Tibial nerve (tissue), 4 donors: Measurements from ENCODE around the gene ESRRG. TPM values are rescaled to one million over a fixed set of nuclear protein-coding genes. Genes with fewer than 3 reads are reported as not detected.

ENCODE experiments used
- DNase-seq, 2 donors: peaks; one replicate each; pipeline ENCODE4 v3.0.0-alpha.2; 2019; ENCODE audit warnings: low spot score in 2 of 2
- H3K27ac ChIP-seq, 4 donors: fragments of 200-600 bp; sonication (generic) in 3 of 4; one replicate each; pipeline ENCODE4 v1.5.1; 2017 to 2019; ENCODE audit warnings: mild to moderate bottlenecking in 1 of 4
- H3K27me3 ChIP-seq, 2 donors: fragments of 200-600 bp; sonication (generic) in 1 of 2; one replicate each; pipeline versions ENCODE4 v1.5.1 to v1.6.0; 2017 to 2019
- H3K36me3 ChIP-seq, 3 donors: fragments of 200-600 bp; sonication (generic); one replicate each; pipeline ENCODE4 v1.5.1; 2018 to 2019
- H3K4me1 ChIP-seq, 4 donors: fragments of 200-600 bp; sonication (generic) in 3 of 4; one replicate each; pipeline ENCODE4 v1.5.1; 2017 to 2019
- H3K4me3 ChIP-seq, 4 donors: fragments of 200-600 bp; sonication (generic) in 3 of 4; one replicate each; pipeline ENCODE4 v1.5.1; 2017 to 2019; ENCODE audit warnings: mild to moderate bottlenecking in 1 of 4, moderate library complexity in 1 of 4
- H3K9me3 ChIP-seq, 4 donors: fragments of 200-600 bp; sonication (generic) in 3 of 4; one replicate each; pipeline ENCODE4 v1.5.1; 2017 to 2019
- CTCF ChIP-seq, 5 experiments: fragments of 200-600 bp in 3 of 5; fragments of 450-650 bp in 2 of 5; sonication (generic) in 3 of 5; IDR thresholded peaks; one replicate each; pipeline ENCODE4 v1.5.1; 2016 to 2019; ENCODE audit warnings: antibody characterized with exemption in 5 of 5, mild to moderate bottlenecking in 3 of 5, moderate library complexity in 2 of 5
- EP300 ChIP-seq, 2 donors: sonication (generic); formaldehyde crosslinking; IDR thresholded peaks; one replicate each; pipeline ENCODE4 v1.6.1; 2017; ENCODE audit warnings: antibody characterized with exemption in 2 of 2, mild to moderate bottlenecking in 1 of 2
- POLR2A ChIP-seq, 2 donors: fragments of 450-650 bp; IDR thresholded peaks; one replicate each; pipeline ENCODE4 v1.6.1; 2017; ENCODE audit warnings: antibody characterized with exemption in 2 of 2, mild to moderate bottlenecking in 2 of 2, moderate library complexity in 2 of 2
- WGBS, 2 donors: methylation state at CpG; one replicate each; pipeline ENCODE4 v1.1.5; 2018; 5-methylcytosine and 5-hydroxymethylcytosine counted together
- total RNA-seq, 4 donors: library from RNA; depleted of rRNA; stranded (reverse); fragments of >200 nt; gene quantifications; one replicate each; pipeline ENCODE4 v1.1.0, GENCODE V29; 2016

Gene ESRRG
- total RNA-seq, 4 donors from 2014 or later, result 1.4 to 3.3 (median 1.6) TPM

- Histone ChIP-seq H3K27ac (no peak overlapping the region), H3K36me3 (no peaks in the 10 kb centered on the region), H3K4me1 (no peaks in the 10 kb centered on the region), H3K27me3 (no peaks in the 10 kb centered on the region), H3K9me3 (no peaks in the 10 kb centered on the region), H3K4me3 (no peak overlapping the region)
- DNase-seq, result no peak
- TF ChIP-seq POLR2A (IDR thresholded peaks at IDR 0.05) (no peak), EP300 (IDR thresholded peaks at IDR 0.05) (no peak), CTCF (IDR thresholded peaks at IDR 0.05) (no peak)
- WGBS, 2 donors, result 76 to 81% methylated on average over 3 of the region's 3 CpGs
These were observed 60.5 kb downstream of the ESRRG start for GRCh38 chr1:216662681-216663080.

- H3K4me1 ChIP-seq, result no peaks in the 10 kb centered on the region
- no peak for DNase-seq
- H3K27ac ChIP-seq, result no peak overlapping the region
- H3K36me3 ChIP-seq, result no peaks in the 10 kb centered on the region
- H3K27me3 ChIP-seq, result no peaks in the 10 kb centered on the region
- H3K4me3 ChIP-seq, result no peak overlapping the region
- WGBS, 2 donors, result 76 to 83% methylated on average over 1 of the region's 1 CpG
- no peak for TF ChIP-seq EP300 (IDR thresholded peaks at IDR 0.05)
- TF ChIP-seq CTCF (IDR thresholded peaks at IDR 0.05), result no peak
- no peak for TF ChIP-seq POLR2A (IDR thresholded peaks at IDR 0.05)
- H3K9me3 ChIP-seq, result no peaks in the 10 kb centered on the region
These were observed 62.7 kb downstream of the ESRRG start for GRCh38 chr1:216660561-216660960.

- H3K27ac ChIP-seq, result no peak overlapping the region
- H3K9me3 ChIP-seq, result no peaks in the 10 kb centered on the region
- no peak for DNase-seq
- TF ChIP-seq CTCF (IDR thresholded peaks at IDR 0.05) (no peak), POLR2A (IDR thresholded peaks at IDR 0.05) (no peak), EP300 (IDR thresholded peaks at IDR 0.05) (no peak)
- 73 to 78% methylated on average over 4 of the region's 4 CpGs for WGBS, 2 donors
- no peaks in the 10 kb centered on the region for H3K36me3 ChIP-seq
- no peak overlapping the region for H3K4me3 ChIP-seq
- H3K4me1 ChIP-seq, result no peaks in the 10 kb centered on the region
- no peaks in the 10 kb centered on the region for H3K27me3 ChIP-seq
These were observed 70.2 kb downstream of the ESRRG start for GRCh38 chr1:216653001-216653400.

GRCh38 chr1:216651826-216652418 is 71.3 kb downstream of the ESRRG start:
- no peak for DNase-seq
- 65 to 74% methylated on average over 6 of the region's 6 CpGs for WGBS, 2 donors

GRCh38 chr1:216643176-216643575 is 80.1 kb downstream of the ESRRG start:
- 83 to 92% methylated on average over 1 of the region's 1 CpG for WGBS, 2 donors
- Histone ChIP-seq H3K36me3 (no peaks in the 10 kb centered on the region), H3K9me3 (no peaks in the 10 kb centered on the region), H3K27ac (no peak overlapping the region), H3K27me3 (no peaks in the 10 kb centered on the region), H3K4me3 (no peak overlapping the region), H3K4me1 (no peaks in the 10 kb centered on the region)
- TF ChIP-seq POLR2A (IDR thresholded peaks at IDR 0.05) (no peak), EP300 (IDR thresholded peaks at IDR 0.05) (no peak), CTCF (IDR thresholded peaks at IDR 0.05) (no peak)
- DNase-seq, result no peak

More at GRCh38 chr1:216651826-216652418, 71.3 kb downstream of the ESRRG start:
- Histone ChIP-seq H3K4me1 (no peaks in the 10 kb centered on the region), H3K27ac (no peak overlapping the region), H3K9me3 (no peaks in the 10 kb centered on the region), H3K4me3 (no peak overlapping the region), H3K27me3 (no peaks in the 10 kb centered on the region), H3K36me3 (no peaks in the 10 kb centered on the region)
- no peak for TF ChIP-seq CTCF (IDR thresholded peaks at IDR 0.05)
- no peak for TF ChIP-seq POLR2A (IDR thresholded peaks at IDR 0.05)
- no peak for TF ChIP-seq EP300 (IDR thresholded peaks at IDR 0.05)
